GM19452 (cell line): ENCODE data around the gene SLC9A9.
"Not testable (repeated sequence)": the region's sequence is repeated elsewhere in the genome, so short reads cannot be mapped to it uniquely, and the experiment has no call there.

Experiments
- ATAC-seq: cut with Tn5 transposase; IDR thresholded peaks from one replicate; pipeline ENCODE4 v1.9.1; 2021; ENCODE audit not compliant: unreplicated experiment

SLC9A9 gene

DNA sequence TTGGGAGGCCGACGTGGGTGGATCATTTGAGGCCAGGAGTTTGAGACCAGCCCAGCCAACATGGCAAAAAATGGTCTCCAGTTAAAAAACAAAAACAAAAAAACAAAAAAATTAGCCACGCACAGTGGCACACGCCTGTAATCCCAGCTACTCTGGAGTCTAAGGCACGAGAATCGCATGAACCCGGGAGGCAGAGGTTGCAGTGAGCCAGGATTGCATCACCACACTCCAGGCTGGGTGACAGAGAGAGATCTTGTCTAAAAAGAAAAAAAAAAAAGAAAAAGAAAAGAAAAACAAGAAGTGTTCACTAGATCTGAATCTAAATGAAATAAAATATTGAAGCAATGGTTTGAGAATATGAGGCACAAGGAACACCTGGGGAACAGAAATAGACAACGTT, 36.7 kb downstream of the SLC9A9 start:
- no peak for ATAC-seq

DNA sequence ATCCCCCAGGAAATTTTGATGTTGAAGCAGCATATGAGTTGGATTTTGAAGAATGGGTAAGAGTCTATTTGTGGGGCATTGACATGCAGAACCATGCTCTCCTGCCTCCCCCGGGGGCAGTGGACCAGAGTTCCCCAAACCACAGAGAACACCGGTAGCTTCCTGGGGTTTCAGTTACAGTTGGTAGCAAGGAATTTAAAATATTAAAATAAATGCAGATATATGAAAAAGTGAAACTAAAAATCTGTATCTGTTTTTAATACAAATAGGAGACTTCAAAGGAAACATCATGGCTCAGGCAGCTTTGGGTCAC, 37.4 kb downstream of the SLC9A9 start:
- no peak for ATAC-seq

DNA sequence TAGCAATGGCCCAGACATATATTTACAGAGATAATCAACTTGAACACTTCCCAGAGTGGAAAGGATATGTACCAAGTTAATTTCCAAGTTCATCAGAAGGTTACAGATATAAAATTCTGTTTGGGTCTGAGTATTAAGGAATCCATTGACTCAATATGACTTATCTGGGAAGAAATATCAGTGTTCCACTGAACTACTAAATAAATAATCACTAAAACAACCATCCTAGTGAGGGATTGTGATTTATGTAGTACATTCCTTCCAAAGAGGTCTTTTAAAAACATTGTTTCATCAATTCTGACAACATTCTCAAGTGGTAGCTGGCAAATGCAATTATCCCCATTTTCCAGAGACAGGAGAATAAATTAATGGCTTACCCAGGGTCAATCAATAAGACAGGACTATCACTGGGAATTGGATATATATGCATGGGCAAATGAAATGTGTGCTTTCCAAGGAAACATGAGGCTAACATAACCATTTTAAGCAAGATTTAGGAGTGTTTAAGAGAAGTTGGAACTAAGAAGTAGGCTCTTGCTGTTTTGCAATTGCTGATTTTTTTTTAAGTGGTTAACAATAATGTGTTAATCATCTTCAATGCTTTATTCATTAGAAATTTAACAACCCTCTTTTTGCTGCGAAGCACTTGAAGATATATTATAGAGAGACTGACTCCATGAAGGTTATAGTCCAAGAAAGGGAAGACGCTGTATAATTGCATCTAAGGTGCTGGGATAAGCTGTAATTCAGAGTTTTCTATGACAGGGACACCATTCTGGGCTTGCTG, 37.9 kb downstream of the SLC9A9 start:
- ATAC-seq: no peak

DNA sequence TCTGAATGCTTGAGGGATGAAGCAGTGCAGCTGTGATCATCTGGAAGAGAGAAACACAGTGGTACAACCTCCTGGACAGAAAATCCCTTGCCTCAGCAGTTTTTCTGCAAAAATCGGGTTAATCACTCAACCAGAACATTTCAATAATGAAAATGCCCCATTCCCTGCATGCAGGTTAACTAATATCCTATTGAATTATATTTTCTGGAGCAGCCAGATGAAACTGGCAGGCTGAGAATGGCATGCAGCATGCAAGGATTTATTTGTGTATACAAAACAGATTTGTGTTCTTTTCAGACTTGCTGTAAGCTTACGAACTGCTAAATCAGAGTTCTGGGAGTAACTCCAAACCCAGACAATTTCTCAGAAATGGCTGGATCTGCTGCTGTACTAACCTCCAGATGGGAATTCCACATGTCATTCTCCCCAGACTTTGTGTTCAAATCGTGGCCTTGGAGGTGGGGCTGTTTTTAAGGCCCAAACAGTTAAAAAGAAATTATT, 39.1 kb downstream of the SLC9A9 start:
- ATAC-seq: no peak

DNA sequence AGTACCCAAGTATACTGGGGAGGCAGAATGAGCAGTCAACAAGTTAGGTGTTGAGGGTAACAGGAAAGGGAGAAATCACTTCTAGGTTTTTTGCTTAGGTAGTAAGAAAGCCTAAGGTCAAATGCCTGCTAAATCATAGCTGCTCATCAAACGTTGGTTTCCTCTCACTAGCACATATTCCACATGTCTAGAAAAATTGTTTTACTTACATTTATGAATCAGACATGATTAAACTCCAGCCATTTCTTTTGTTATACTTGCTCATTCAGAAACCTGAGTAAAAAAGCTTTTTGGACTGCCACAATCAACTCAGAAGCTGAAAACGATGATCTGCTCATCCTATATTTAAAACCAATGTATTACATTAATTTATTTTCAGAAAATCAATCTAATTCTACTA, 40.2 kb downstream of the SLC9A9 start:
- no peak for ATAC-seq

DNA sequence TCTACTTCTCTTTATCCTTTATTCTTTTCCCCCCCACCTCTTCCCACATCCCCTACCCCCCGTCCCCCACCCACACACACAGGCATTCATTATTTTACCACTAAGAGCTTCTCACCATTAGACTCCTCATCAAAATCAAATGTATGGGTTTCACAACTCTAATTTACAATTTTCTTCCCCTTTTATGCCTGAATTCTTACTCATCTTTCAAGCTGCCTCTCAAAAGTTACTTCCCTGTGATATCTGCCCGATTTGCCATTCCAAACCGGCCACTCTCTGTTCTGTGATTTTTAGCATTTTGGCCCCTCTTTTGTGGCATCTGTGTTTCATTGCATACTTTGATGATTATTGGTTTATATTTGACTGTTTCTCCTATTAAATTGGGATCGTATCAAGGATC, 42.2 kb downstream of the SLC9A9 start:
- no peak for ATAC-seq

DNA sequence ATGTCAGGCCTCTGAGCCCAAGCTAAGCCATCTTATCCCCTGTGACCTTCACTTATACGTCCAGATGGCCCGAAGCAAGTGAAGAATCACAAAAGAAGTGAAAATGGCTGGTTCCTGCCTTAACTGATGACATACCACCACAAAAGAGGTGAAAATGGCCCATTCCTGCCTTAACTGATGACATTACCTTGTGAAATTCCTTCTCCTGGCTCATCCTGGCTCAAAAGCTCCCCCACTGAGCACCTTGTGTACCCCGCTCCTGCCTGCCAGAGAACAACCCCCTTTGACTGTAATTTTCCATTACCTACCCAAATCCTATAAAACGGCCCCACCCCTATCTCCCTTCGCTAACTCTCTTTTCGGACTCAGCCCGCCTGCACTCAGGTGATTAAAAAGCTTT, 42.8 kb downstream of the SLC9A9 start:
- ATAC-seq: not testable (repeated sequence)

DNA sequence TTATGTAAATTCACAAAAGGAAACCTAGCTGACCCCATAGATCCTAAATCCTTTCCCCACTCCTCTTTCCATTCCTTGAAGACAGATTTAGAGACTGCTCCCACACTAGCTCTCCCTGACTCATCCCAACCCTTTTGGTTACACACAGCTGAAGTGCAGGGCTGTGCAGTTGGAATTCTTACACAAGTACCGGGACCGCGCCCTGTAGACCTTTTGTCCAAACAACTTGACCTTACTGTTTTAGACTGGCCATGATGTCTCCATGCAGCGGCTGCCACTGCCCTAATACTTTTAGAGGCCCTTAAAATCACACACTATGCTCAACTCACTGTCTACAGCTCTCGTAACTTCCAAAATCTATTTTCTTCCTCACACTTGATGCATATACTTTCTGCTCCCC, 47.2 kb downstream of the SLC9A9 start:
- ATAC-seq: not testable (repeated sequence)

DNA sequence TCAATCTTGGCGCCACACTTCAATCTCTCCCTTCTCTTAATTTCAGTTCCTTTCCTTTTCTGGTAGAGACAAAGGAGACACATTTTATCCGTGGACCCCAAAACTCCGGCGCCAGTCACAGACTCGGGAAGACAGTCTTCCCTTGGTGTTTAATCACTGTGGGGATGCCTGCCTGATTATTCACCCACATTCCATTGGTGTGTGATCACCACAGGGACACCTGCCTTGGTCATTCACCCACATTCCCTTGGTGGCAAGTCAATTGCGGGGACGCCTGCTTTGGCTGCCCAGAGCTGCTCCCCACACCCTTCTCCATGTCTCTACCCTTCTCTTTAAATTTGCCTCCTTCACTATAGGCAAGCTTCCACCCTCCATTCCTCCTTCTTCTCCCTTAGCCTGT, 50.1 kb downstream of the SLC9A9 start:
- ATAC-seq: not testable (repeated sequence)

DNA sequence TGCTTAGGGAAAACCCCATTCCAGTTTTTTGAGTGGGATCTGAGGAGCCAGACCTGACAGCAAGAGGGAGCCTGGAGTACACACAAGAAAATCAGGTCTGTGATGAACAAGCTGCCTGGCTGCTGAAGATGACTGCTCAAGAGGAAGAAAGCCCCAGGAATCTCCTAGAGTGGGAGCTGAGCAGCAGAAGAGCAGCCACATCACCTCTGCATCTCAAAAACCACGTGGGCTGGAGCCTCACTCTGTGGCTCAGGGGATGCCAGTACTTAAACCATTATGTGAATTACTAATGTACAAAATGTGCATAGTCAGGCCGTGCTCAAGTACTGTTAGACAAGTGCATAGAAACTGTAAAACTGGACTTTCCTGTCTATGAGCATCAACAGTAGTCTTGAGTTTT, 52.4 kb downstream of the SLC9A9 start:
- ATAC-seq: no peak

DNA sequence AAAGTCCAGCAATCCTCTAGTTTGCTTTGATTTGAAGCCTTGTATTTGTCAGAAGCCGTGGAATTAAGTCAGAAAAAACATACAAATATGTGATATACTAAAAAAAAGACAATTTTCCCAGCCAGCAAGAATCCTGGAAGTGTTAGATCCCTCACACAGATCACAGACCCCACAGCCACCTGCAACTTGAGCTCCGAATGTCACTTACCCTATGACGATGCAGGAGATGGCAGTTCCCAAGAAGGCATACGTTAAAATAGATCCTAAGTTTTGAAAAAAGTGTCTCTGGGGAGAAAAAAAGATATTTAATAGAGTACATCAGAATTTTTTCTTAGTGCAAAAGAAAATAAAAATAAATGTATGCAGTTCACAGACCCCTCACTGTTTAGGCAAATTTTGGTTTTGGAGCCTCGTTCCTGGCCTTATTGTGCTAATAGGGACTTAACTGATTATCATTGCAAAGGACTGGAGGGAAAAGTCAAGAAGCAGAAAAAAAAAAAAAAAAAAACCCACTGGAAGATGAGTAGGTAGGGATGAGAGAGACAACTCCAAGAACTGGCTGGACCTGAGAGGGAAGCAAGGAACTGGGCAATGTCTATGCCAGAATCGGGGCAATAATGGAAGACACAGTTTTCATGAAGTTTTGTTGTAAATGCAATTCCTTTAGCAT, 53.3 kb downstream of the SLC9A9 start:
- ATAC-seq: no peak

DNA sequence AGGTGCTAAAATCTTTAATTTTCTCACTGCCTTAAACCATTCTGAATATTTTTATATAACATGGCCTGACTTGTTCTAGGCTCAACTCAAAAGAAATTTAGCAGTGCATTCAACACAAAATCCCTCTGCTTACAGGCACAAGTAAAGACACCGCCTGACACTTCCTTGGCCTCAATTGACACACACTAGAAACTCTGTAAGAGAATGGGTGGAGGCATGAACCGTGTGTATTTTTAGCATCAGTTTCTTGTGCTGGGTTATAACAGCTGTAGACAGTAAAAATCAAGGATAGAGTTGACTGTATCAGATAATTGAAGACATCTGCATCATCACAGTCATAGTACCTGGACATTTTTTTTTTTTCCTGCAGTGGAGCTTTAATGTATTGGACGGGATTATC, 54.3 kb downstream of the SLC9A9 start:
- no peak for ATAC-seq

DNA sequence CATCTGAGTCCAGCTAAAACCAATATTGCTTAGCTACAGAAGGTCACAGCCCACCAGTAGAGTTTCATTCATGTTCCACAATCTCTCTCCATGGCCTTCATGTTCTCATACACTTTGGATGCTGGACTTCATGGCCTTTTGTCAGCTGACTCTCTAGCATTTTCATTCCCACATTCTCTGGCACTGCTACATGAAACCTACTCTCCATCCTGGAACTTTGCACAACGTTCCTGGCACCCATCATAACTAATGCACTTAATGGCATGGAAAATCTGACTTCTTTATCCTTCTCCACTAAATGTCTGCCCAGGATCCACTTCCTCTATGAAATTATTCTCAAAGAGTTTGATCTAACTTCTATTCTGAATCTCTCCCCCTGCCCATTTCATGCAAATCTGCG, 56.9 kb downstream of the SLC9A9 start:
- no peak for ATAC-seq

DNA sequence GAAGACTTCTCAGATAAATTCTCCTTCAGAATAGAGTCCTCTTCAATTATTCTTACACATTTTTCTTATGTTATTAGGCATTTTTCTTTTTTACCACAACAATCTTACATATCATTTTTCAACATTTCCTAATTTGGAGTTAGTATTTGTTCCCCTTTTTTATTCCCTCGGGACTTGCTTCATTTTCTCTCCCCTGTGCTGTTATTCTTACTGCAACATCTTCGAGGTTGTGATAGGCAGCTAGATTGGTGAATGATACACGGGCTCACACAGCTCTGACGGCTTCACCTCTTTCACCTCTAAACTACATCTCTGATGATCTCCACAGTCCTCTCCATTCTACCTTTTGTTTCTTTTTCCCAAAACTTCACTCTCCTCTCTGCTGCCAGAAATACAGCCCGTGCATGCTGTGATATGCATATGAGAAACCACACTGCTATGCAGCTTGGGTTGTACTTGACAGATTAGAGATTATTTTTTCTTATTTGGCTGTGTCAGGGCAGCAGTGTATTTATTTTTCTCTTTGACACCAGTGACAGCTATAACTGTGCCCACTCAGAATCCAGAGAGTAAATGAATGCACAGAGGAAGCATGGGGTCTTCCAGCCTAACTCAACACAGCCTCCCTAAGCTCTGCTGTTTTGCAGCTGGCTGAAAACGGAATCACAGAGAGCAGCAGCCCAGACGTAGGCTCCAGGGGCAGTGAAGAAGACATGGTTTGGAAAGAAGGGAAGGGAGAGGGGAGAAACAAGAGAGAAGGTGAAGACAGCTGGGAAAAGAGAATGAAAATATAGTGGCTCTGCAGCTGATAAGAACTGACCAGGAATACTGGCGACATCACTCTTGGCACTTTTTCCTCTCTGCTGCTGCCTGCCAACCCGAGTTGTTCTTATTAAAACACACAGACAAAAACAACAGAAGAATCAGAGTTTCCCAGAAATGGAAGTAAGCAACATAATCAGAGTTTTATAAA, 61.8 kb downstream of the SLC9A9 start:
- ATAC-seq: no peak

DNA sequence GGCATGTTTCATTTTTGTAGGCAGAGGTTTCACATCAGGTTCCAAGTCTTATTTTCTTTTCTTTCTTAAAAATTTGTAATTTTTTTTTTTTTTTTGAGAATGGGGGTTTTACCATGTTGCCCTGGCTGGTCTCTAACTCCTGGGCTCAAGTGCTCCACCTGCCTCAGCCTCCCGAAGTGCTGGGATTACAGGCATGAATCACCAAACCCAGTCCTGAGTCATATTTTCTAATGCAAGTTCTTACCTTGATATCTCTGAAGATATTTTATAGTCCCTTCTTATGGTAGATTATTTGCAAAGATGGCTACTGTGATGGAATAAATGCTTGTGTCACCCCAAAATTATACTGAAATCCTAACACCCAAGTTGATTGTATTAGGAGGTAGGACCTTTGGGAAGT, 63.8 kb downstream of the SLC9A9 start:
- no peak for ATAC-seq

DNA sequence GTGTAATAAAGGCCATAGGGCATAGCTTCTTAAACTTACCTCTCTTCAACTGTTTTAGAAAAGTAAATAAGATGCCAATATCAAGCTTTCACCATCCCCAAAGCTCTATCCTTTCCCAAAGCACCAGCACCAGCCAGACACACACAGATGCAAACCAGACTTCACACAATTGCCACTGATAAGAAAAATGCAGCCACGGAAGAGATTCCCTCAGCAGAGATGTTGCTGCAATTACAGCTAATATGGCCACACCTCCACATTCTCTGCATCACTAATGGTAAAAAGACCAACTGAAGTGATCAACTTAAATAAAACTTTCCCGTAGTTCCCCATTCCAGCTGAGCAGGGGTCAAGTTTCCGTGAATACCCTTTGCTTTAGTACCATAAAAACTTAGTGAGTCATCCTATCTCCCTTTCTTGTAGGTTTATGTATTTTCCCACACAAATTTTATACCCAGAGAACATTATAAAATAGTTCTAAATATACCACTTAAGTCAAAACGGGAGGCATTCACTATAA, 64.4 kb downstream of the SLC9A9 start:
- ATAC-seq: no peak

DNA sequence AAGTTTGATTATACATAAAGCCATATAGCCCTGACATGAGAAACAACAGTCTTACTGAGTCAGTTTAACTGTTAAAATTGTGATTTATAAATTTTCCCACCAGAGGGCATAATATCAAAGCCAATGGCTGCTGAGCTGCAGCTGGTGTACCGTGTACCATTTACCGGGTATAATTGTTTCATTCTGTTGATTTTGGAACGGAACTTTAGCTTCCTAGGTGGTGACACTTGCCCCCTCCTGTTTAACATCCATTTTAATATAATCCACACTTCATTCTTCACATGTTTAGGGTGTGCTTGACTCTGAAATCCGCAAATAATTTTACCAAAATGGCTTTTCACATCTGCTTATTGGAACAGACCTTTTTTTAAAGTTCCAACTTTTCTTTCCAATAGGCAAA, 72.8 kb downstream of the SLC9A9 start:
- peak; percentile 94 for ATAC-seq

DNA sequence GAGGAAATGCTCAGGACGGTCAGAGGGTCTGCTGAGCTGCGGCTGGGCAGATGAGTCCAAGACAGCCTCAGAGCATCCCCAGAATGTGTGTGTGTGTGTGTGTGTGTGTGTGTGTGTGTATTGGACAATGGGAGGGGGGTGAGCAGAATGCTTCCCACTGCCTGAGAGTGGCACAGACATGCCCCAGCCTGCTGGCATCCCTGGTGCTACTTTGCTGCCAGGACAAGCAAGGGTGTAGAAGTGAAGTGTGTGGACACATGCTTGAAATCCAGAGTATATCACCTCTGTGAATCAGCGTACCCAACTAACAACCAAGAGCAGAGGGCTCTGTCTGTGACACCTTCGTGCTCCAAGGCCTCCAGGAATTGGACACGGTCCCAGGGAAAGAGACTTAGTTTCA, 76.3 kb downstream of the SLC9A9 start:
- no peak for ATAC-seq

DNA sequence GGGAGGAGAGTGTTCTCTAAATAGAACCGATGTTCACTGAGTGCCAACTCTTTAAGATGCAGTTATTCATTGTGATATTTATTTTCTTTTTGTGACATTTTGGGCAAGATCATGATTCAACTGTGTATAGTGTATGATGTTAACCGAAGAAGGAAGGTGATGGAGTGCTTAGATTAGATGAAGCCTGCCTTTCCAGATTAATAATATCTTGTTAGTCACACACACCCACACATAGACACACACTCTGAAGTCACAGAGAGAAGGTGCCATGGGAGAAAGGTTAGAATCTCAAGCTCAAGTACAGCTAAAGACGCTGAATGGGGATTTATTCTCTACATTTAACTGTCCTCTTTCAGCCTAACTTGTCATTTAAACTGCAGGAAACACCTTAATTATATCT, 77.0 kb downstream of the SLC9A9 start:
- ATAC-seq: no peak

DNA sequence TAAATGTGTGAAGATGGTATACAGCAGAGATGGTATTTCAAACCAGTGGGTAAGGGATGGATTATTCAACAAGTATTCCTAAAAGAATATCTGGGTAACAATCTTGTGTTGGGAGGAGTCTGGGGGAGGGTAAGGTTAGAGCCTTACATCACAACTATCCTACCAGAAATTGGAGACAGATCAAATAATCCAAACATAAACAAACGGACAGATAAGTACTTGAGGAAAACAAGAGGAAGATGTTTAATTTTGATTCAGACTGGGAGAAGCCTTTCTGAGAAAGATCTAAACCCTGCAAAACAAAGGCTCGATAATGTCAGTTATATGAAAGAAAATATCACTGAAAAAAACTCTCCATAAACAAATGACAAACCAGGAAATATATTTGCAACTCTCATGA, 77.9 kb downstream of the SLC9A9 start:
- no peak for ATAC-seq

DNA sequence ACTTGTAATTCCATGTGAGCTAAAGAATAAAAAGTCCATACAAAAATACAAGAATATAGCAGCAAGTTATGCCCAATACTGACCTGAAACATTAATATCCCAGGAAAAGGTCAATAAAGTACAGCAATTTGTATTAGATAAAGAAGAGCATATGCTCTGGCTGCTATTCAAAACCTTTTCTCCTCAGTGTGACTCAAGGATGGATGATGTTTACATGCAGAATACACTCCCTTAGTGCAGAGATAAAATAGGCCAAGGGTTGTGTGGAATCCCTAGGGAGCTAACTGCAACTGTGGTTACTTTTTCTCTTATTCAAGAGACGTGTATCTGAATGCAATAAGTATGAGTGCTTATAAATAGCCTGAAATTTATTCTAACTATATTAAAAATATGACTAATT, 78.7 kb downstream of the SLC9A9 start:
- ATAC-seq: no peak
